ENCODE measurements around the gene HLA-DRB5. TPM values are rescaled to one million over a fixed set of nuclear protein-coding genes. Genes with fewer than 3 reads are reported as not detected.
A peak's percentile ranks its signal among the peaks of the same experiment; 100 is the strongest.

HLA-DRB5 gene
- total RNA-seq, 1 donor from 2014 or later, result 9.2 TPM

DNA sequence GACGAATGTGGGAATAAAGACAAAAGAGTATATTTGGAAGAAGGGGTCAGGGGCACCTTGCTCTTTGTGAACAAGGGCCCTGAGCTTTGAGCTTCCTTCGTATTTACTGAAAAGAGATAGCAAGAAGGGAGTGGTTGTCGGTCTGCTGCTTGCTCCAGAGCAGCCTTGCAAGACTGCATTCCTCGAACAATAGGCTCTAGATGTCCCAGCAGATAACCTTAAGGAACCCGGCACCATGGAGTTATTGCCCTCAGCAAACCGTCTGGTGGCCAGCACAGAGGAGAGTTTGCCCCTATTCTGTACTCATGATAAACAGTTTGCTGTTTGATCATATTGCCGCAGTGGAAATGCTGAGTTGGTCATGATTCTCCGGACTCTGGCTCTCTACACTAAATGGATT, 36.9 kb upstream of the HLA-DRB5 start:
- peaks cover 5% of the 10 kb centered on the region for H3K27me3 Mint-ChIP-seq
- peak overlapping the region; percentile 12 for H3K4me3 Mint-ChIP-seq
- H3K36me3 Mint-ChIP-seq, result no peaks in the 10 kb centered on the region
- peaks cover 4% of the 10 kb centered on the region for H3K4me1 Mint-ChIP-seq (ENCODE audit: unreplicated experiment)
- DNase-seq (ENCODE audit: extremely low spot score, unreplicated experiment), result no peak
- H3K27ac Mint-ChIP-seq, result peak overlapping the region; percentile 56
- no peaks in the 10 kb centered on the region for H3K9me3 Mint-ChIP-seq
- TF ChIP-seq, protein P1, sequence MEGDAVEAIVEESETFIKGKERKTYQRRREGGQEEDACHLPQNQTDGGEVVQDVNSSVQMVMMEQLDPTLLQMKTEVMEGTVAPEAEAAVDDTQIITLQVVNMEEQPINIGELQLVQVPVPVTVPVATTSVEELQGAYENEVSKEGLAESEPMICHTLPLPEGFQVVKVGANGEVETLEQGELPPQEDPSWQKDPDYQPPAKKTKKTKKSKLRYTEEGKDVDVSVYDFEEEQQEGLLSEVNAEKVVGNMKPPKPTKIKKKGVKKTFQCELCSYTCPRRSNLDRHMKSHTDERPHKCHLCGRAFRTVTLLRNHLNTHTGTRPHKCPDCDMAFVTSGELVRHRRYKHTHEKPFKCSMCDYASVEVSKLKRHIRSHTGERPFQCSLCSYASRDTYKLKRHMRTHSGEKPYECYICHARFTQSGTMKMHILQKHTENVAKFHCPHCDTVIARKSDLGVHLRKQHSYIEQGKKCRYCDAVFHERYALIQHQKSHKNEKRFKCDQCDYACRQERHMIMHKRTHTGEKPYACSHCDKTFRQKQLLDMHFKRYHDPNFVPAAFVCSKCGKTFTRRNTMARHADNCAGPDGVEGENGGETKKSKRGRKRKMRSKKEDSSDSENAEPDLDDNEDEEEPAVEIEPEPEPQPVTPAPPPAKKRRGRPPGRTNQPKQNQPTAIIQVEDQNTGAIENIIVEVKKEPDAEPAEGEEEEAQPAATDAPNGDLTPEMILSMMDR (conservative IDR thresholded peaks at IDR 0.05), result no peak

DNA sequence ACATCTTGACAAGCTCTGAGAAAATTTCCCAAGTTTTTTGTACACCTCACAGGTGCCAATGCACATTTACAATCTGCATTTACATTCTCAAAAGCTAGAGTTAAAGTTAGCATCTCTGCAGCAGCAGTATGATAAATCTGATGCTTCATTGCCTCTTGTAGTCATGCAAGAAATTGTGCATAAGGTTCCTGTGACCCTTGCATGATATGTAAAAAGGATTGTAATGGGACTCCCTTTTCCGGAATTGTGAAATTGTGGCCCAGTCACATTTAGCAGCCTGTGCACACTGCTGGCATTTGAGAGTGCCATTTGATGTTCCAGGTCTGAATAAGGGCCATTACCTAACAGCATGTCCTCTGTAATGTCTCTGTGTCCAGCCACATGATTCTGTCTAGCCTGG, 35.4 kb upstream of the HLA-DRB5 start:
- Mint-ChIP-seq H3K27me3 (peaks cover 5% of the 10 kb centered on the region), H3K9me3 (no peaks in the 10 kb centered on the region), H3K4me1 (ENCODE audit: unreplicated experiment) (peaks cover 4% of the 10 kb centered on the region), H3K4me3 (no peak overlapping the region), H3K27ac (no peak overlapping the region), H3K36me3 (no peaks in the 10 kb centered on the region)
- no peak for DNase-seq (ENCODE audit: extremely low spot score, unreplicated experiment)
- TF ChIP-seq, protein P1 (conservative IDR thresholded peaks at IDR 0.05), result no peak

DNA sequence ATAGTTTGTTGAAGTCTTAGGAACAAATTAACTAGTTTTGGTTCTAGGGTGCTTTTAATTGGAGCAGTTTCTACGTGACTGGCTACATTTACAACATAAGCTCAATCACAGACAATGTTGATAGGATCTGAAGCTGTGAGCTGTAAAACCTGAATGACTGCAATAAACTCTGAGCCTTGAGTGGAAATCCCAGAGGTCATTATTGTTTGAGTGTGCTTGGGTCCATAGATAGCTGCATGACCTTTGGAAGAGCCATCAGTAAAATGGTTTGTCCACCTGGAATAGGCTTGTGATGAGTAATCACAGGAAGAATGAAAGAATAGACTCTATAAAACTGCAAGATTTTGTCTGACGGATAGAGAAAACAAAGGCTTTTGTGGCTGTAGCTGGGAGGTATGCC, 32.9 kb upstream of the HLA-DRB5 start:
- Mint-ChIP-seq H3K27me3 (no peaks in the 10 kb centered on the region), H3K4me1 (ENCODE audit: unreplicated experiment) (no peaks in the 10 kb centered on the region), H3K9me3 (no peaks in the 10 kb centered on the region), H3K36me3 (no peaks in the 10 kb centered on the region), H3K27ac (peak overlapping the region; percentile 99), H3K4me3 (peak overlapping the region; percentile 71)
- TF ChIP-seq, protein P1 (conservative IDR thresholded peaks at IDR 0.05), result no peak
- no peak for DNase-seq (ENCODE audit: extremely low spot score, unreplicated experiment)

DNA sequence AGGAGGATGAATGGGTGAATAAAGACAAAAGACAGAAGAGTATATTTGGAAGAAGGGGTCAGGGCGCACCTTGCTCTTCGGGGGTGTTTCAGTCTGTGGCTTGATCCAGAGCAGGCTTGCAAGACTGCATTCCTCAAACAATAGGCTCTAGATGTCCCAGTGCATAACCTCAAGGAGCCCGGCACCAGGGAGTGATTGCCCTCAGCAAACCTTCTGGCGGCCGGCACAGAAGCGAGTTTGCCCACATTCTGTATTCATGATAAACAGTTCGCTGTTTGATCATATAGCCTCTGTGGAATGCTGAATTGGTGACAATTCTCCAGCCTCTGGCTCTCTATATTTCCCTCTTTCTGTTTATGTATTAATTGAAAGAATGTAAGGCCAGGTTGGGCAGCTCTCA, 29.7 kb upstream of the HLA-DRB5 start:
- H3K27me3 Mint-ChIP-seq, result no peaks in the 10 kb centered on the region
- H3K4me1 Mint-ChIP-seq (ENCODE audit: unreplicated experiment), result no peaks in the 10 kb centered on the region
- no peak for DNase-seq (ENCODE audit: extremely low spot score, unreplicated experiment)
- peak overlapping the region; percentile 93 for H3K27ac Mint-ChIP-seq
- peaks cover 5% of the 10 kb centered on the region for H3K9me3 Mint-ChIP-seq
- TF ChIP-seq, protein P1 (conservative IDR thresholded peaks at IDR 0.05), result no peak
- no peaks in the 10 kb centered on the region for H3K36me3 Mint-ChIP-seq
- H3K4me3 Mint-ChIP-seq, result peak overlapping the region; percentile 62

DNA sequence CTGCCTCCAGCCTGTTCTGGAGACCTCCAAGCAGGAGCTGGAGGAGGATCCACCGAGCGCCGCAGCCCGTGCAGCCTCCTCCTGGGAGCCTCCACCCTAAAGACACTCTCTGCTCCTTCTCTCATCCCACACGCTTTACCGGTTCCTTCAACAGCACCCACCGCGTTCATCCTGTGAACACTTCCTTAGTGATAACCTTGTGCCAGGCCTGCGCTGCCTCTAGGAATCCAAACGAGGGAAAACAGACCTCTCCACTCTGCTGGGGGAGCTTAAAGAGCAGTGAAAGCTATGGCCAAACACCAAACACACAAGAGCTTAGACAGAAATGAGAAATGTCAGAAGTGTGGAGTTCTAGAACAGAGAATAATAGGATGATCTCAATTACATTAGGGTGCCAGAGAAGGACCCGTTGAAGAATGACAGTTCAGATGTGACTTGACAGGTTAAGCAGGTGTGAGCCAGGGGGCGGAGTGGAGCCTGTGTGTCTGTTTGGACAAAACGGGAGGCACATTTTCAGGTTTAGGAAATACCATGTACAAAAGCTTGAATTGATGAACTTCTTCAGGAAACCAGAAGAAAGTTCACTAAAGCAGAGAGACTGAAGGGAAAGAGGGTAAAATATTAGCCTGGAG, 28.5 kb upstream of the HLA-DRB5 start:
- peaks cover 5% of the 10 kb centered on the region for H3K9me3 Mint-ChIP-seq
- H3K36me3 Mint-ChIP-seq, result no peaks in the 10 kb centered on the region
- DNase-seq (ENCODE audit: extremely low spot score, unreplicated experiment), result no peak
- TF ChIP-seq, protein P1 (conservative IDR thresholded peaks at IDR 0.05), result no peak
- H3K27ac Mint-ChIP-seq, result peak overlapping the region; percentile 92
- peak overlapping the region; percentile 27 for H3K4me3 Mint-ChIP-seq
- H3K27me3 Mint-ChIP-seq, result no peaks in the 10 kb centered on the region
- no peaks in the 10 kb centered on the region for H3K4me1 Mint-ChIP-seq (ENCODE audit: unreplicated experiment)
